ENCODE measurements around the gene UBIAD1.
"Not testable (repeated sequence)": the region's sequence is repeated elsewhere in the genome, so short reads cannot be mapped to it uniquely, and the experiment has no call there.

The UBIAD1 gene

DNA sequence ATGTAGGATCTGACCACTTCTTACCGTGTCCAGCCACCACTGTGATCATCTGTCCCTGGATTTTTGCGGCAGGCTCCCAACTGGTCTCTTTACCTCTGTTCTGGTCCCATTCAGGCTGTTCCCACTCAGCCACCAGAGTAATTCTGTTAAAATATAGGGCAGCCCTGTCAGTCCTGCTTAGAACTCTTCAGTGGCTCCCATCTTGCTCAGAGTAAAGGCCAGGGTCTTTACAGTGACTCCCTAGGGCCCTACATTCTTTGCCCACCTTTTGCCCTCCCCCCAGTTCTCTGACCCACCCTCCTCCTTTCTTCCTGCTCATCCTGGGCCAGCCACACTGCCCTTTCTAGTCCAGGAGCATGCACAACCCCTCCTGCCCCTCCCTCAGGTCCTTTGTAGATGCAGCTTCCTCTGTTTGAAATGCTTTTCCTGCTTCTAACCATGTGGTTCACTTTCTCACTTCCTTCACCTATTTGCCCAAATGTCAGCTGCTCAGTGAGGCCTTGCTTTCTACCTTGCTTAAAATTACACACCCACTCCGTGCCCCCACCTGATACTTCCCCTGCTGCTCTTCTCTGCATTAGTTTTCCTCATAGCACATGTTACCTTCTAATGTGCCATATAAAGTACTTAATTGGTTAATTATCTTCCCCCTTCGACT, 7.8 kb downstream of the UBIAD1 start:
- no peak for DNase-seq

DNA sequence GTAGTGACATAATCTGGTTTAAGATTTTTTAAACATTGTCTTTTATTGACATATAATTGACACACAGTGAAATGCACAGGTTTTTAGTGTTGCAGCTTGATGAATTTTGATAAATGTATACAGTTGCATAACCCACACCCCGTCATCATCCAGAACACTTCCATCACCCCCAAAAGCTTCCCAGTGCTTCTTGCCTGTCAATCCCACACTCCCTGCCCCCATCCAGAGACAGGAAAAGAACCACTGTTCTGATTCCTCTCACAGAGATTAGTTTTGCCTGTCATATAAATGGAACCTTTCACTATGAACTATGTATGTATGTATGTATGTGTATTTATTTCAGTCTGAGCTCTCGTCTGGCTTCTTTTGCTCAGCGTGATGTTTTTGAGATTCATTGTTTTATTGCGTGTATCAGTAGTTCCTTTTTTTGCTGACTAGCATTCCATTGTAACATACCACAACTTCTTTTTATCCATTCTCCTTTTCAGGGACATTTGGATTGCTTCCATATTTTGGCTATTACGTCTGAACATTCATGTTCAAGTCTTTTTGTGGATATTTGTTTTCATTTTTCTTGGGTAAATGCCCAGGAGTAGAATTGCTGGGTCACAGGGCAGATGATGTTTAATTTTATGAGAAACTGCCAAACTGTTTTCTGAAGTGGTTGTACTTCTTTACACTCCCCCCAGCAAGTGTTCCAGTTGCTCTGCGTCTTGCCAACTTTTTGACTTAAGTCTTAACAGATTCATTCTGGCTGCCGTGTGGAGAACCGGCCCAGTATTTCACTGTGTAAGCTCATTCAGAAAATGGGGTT, 8.7 kb downstream of the UBIAD1 start:
- DNase-seq: no peak

DNA sequence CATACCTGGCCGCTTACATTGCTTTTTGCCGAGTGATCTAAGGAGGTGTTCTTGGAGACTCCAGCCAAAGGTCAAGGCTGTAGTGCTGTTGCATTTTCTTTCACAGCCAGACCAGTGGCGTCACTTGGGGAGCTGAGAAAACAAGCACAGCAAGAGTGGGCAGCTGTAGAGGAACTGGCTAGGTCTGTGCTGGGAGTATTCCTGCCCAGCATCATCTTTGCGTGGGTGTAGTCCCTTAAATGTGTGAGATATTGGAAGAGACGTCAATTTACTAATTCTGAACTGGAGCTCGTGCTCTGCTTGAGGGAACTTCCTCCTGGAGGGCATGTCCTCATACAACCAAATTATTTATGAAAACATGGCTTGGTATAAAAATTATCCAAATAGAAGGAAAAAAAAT, 10.2 kb downstream of the UBIAD1 start:
- DNase-seq: no peak

DNA sequence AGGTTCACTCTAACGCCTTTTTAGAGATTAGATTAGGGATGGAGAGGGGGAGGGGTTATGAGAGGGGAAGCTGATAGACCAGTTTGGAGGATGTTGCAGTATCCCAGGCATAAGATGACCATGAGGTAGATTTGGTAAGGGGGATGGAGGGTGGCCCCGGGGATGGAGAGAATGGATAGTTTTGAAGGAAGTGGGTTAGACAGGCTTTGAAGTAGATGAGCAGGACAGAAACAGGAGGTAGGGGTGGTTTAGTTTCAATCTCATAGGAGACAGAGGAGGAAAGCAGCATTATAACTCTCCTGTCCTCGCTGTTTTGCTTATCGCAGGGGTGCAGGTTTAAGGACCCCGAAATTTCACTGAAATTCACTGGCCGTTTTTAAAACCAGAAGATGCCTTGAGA, 11.8 kb downstream of the UBIAD1 start:
- no peak for DNase-seq

DNA sequence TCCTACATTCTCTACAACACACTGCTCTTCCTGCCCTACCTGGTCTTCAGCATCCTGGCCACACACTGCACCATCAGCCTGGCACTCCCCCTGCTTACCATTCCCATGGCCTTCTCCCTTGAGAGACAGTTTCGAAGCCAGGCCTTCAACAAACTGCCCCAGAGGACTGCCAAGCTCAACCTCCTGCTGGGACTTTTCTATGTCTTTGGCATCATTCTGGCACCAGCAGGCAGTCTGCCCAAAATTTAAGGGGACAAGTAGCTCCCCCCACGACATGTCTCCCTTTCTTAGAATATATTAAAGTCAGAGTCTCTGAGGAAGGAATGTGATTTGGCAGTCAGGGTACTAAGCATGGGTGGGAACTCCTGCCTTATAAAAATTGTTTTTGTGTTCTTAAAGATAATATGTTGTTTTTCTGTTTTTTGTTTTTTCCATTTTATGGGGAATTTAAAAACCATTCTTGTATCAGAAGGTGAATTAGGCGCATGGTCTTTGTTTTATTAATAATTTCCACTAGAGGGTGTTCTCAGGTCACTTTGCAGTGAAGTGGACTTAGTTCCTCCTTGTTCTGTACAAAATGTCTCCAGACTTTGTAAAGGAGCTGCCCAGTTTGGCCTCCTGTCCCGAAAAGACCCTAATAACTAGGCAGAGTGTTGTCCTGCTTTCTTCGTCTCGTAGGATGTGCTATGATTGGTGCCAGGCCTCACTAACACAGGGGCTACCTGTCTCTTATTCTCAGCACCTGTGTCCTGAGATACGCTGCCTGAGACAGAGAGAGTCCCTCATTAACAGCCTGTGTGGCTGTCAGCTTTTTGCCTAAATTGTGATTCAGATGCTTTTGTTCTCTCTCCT, 13.1 kb downstream of the UBIAD1 start:
- no peak for DNase-seq

DNA sequence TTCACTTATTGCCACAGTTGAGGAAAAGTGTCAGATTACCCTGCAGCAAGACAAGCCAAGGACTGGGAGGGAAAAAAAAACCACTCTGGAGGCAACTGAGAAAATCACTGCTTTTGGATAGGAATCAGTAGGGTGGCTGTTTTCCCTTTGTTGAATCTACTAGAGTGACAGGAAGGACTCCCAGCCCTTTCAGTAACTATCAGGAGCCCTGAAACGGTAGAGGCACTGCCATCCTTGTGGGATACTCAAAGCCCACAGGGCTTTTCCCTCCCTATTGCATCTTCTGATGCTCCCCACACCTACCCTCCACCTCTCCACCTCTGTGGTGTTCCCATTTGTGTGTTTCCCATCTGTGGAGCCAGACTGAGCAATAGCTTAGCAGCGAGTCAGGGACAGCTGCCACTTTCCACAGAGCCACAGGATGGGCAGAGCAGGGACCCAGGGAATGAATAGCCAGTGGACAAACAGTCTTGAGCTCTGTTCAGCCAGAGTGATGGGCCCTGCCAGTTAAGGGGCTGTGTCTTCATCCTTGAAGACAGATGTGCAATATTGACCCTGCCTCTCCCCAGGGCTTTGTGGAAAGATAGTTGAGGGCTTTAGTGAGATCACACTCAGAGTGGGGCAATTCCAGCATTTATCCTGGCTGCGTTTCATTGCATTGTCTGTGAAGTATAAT, 13.9 kb downstream of the UBIAD1 start:
- no peak for DNase-seq

DNA sequence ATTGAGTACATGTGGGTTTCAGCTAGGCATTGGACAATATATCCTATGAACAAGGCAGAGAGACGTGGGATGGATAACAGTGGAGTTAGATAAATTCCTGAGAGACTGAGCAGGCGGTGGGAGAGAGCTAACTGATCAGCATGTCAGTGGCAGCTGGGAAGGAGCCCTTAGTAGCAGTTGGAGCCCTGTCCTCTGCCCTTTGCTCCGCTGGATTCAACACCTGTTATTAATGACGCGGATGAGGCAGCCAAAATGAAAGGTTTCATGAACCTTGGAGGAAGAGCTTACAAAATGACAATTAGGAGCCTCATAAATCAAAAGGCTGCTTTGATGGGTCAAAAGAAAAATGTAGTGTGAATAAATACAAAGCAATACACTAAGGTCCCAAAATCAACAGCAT, 16.1 kb downstream of the UBIAD1 start:
- no peak for DNase-seq

DNA sequence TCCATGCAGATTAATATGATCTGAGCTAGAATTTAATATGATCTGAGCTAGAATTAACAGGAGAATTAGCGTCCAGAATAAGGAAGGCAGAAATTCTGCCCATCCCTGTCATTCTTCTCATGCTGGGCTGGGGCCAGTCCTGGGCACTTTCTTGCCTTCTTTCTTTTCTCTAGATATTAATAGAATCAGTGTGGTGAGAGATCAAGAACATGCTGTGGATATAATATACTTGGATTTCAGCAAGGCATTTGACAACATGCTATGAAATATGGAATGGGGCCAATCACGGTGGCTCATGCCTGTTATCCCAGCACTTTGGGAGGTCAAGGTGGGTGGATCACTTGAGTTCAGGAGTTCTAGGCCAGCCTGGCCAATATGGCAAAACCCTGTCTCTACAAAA, 18.1 kb downstream of the UBIAD1 start:
- DNase-seq: no peak

DNA sequence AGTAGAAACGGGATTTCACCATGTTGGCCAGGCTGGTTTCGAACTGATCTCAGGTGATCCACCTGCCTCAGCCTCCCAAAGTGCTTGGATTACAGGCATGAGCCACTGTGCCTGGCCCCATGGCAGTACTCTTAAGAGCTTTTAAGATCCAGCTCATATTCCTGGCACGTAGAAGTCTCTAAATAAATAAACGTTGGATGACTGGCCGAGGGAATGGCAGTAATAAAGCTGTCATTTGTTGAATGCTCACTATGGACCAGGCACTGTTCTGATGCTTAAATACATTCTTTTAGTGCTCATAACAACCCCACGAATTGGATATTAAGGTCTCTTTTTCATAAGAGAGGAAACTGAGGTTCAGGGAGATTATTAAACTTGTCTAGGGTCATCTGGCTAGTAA, 20.9 kb downstream of the UBIAD1 start:
- DNase-seq: no peak

DNA sequence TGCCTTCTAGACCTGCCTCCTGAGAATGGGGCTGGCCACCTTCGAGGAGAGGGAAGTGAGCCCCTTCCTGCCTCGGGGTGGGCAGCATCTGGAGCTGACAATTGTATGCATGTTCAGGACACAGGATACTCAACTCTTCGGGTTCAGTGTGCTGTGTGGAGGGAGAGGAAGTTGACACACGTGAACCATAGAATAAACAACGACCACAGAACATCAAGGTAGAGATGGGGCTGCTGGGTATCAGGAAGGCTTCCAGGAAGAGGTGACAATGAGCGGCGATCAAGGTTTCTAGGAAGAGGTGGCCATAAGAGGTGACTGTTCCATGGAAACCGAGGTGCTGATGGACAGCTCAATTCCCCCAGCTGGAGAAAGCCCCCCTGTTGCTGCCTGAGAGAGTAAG, 22.0 kb downstream of the UBIAD1 start:
- DNase-seq: no peak

DNA sequence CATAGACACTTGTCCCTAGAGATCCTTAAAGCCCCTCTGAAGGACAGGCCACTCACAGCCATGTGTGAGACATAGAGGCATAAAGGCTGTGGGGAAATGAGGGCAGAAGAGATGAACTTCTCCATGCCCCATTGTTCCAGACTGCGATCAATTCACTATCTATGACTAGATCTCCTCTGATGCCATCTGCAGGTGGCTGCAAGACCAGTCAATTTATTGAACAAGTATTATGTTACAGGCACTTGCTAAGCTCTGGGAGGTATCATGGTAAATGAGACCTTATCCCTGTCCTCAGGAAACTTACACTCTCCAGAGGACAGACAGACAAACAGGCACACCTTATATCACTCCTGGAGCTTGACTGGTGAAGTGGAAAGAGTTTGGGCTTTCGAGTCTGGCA, 22.9 kb downstream of the UBIAD1 start:
- DNase-seq: no peak

DNA sequence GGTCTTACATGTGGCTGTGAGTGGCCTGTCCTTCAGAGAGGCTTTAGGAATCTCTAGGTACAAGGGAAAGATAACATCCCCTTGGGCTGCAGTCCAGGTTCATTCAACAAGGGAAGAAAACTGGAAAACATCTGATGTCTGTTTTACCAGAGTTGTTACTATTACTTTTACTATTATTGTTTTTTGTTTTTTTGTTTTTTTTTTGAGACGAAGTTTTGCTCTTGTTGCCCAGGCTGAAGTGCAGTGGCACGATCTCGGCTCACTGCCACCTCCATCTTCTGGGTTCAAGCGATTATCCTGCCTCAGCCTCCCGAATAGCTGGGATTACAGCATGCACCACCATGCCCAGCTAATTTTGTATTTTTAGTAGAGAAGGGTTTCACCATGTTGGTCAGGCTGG, 24.8 kb downstream of the UBIAD1 start:
- DNase-seq: not testable (repeated sequence)

DNA sequence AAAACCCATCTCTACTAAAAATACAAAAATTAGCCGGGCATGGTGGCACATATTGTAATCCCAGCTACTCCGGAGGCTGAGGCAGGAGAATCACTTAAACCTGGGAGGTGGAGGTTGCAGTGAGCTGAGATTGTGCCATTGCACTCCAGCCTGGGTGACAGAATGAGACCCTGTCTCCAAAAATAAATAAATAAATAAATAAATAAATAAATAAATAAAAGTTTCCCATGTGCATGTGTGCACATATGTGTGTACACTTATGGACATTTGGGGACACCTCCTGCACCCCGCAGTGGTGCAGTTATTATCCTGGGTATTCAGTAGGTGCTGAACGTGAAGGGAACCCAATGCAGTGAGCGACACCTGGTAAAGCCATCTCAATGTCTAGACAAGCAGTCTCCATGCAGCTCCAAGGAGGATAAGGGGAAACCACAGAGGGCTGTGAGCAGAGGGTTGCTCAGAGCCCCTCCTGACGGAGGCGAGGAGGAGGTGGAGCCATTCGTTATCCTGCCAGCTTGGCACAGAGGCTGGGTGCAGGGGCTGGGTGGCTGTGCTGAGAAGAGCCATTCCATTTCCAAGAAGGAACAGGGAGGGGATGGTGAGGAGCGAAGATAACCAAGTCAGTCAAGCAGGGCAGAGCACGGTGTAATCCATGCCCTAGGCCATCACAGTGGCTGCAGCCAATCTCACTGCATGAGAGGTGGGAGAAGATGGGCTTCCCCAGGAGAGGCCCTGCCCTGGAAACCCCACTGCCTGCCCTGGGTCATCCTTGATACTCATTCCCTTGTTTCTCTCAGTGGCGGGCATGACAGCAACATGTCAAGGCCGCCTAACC, 25.6 kb downstream of the UBIAD1 start:
- DNase-seq: no peak

DNA sequence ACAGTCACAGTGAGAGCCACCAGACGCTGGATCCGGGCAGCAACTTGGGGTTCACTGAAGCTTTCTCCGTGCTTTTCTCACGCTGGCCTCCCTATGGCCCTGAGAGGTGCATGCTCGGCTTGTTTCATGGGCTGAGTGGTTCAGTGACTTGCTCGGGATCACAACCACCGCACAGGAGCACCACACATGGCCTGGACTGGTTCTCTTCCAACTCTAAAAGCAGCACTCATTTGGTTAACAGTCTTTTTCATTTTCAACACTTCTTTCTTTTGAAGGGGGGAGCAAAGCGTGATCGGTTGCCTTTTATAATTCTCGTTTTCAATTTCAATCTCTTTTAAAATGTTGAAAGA, 26.2 kb downstream of the UBIAD1 start:
- no peak for DNase-seq

DNA sequence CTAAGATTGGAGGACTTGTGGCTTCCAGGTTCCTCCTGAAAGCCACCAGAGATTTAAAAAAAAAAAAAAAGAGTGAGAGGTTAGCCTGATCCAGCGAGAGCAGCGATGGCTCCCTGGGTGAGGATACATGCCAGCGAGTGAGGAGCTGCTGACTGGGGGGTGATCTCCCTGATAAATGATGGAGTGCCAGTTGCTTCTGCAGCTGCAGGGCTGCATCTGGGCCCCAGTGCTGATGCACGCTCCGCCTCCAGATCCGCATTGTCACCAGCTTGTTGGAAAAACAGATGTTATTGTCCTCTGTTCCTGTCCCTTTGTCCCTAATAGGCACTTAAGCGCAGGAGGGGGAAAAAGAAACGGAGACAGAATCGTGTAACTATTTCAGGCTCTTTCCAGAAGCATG, 28.6 kb downstream of the UBIAD1 start:
- DNase-seq: no peak

DNA sequence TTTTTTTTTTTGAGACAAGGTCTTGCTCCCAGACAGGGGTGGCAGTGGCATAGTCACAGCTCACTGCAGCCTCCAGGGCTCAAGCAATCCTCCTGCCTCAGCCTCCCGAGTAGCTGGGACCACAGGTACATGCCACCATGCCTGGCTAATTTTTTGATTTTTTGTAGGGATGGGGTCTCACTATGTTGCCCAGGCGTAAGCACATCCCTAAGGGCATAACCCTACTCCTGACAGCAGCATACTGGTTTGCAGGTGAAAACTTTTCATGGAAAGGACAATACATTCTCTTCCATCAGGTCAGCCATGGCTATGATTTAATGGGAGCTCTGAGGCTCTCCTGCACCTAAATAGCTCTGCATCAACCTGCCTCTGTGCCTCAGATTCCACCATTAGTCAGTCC, 29.4 kb downstream of the UBIAD1 start:
- DNase-seq: no peak

DNA sequence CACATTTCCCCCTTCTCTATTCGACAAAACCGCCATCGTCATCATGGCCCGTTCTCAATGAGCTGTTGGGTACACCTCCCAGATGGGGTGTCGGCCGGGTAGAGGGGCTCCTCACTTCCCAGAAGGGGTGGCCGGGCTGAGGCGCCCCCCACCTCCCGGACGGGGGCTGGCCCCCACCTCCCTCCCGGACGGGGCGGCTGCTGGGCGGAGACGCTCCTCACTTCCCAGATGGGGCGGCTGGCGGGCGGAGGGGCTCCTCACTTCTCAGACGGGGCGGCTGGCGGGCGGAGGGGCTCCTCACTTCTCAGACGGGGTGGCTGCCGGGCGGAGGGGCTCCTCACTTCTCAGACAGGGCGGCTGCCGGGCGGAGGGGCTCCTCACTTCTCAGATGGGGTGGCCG, 32.5 kb downstream of the UBIAD1 start:
- DNase-seq: not testable (repeated sequence)

DNA sequence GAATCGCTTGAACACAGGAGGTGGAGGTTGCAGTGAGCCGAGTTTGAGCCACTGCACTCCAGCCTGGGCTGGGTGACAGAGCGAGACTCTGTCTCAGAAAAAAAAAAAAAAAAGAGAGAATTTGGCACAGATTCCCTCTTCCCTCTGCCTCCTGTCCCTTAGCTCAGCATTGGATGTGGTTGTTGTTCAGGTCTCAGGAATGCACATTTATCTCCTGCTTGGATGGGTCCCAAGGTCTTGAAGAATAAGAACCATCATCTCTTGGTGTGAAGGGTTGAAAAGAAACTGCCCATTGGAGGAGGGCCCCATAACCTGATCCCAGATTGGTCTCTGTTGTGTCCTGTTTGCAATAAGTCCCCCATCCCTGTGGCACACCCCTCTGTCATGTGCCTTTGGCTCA, 34.9 kb downstream of the UBIAD1 start:
- DNase-seq: no peak

DNA sequence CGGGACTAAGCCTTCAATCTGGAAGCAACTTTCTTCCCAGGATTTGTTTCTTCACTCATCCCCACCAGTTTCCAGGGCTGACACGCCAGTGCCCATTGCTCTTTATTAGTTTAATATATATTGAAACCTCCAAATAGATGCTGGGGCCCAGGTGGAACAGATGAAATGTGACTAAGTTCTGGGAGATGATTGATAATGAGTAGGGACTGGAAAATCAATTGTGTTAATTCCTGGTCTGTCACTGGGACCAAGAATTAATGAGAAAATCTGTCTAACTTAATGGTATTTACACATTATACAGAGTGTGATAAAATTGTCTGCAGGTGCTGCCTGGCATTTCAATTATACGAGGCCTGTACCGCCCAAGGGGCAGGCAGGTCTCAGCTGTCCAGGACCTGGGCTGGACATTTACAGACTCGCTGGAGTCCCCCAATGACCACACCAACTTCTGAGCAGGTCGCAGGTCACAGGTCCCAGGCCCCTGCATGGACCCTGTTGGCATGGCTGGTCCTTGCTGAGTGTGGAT, 35.8 kb downstream of the UBIAD1 start:
- no peak for DNase-seq

DNA sequence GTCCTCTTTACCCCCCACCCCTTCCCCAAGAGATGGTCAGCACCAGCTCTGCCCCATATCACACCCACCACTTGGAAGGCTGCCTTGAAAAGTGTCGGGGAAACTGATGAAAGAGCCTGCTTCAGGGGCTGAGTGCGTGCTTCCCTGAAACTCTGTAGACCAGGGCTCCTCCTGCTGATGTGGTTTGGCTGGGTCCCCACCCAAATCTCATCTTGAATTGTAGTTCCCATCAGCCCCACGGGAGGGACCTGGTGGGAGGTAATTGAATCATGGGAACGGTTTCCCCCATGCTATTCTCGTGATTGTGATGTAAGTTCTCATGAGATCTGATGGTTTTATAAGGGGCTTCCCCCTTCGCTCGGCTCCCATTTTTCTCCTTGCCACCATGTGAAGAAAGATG, 36.4 kb downstream of the UBIAD1 start:
- DNase-seq: no peak

DNA sequence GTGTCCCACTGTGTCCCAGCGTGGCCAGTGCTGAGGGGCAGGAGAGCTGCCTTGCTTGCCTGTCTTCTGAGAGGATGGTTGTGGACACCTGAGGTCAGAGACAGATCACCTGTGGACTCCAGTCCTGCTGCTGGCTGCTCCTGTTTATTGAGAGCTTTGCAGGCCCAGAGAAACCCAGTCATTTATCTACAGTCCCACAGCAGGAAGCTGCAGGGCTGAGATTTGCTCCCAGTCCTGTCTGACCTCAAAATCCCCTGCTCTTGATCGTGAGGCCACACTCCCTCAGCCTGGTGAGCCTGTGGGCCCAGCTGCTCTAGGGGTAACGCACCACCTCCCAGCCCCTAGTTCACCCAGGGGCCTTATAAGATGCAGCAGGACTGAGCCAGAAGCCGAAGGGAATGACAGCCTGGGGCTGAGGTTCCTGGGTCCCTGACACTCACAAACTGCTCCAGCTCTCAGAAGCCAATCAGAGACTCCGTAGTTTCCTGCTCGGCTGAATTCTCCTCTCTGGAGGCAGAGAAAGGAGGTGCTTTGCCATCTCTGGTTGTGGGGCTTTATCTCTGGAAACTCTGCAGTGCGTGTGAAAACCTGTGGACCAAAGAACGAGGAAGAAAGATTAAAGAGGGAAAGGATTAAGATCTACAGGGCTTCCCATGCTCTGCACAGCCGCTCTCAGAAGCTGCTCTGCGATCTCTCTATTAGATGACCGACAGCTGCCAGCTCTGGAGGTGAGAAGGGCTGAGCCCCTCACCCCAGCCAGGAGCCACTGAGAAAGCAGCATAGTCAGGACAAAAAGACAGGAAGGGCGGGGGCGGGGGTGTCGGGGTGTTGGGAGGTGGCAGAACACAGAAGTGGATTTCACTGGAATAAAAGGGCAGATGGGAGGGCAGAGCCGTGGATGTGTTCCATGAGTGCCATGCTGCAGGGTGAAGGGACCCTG, 39.1 kb downstream of the UBIAD1 start:
- no peak for DNase-seq
